ENCODE data around the gene TASP1.

- TF ChIP-seq CTCF (IDR thresholded peaks at IDR 0.05; ENCODE audit: borderline replicate concordance, extremely low read depth, low read length, poor library complexity, severe bottlenecking) (no peak), EZH2 (IDR thresholded peaks at IDR 0.05; ENCODE audit: borderline replicate concordance, low read depth, low read length, severe bottlenecking) (no peak)
Measured at GRCh38 chr20:13661070-13661685, 22.4 kb upstream of the TASP1 start.

Data from DND-41 (cell line).